Measurements from ENCODE around the gene SLC35B2.

SLC35B2 gene, protein sequence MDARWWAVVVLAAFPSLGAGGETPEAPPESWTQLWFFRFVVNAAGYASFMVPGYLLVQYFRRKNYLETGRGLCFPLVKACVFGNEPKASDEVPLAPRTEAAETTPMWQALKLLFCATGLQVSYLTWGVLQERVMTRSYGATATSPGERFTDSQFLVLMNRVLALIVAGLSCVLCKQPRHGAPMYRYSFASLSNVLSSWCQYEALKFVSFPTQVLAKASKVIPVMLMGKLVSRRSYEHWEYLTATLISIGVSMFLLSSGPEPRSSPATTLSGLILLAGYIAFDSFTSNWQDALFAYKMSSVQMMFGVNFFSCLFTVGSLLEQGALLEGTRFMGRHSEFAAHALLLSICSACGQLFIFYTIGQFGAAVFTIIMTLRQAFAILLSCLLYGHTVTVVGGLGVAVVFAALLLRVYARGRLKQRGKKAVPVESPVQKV

DNA sequence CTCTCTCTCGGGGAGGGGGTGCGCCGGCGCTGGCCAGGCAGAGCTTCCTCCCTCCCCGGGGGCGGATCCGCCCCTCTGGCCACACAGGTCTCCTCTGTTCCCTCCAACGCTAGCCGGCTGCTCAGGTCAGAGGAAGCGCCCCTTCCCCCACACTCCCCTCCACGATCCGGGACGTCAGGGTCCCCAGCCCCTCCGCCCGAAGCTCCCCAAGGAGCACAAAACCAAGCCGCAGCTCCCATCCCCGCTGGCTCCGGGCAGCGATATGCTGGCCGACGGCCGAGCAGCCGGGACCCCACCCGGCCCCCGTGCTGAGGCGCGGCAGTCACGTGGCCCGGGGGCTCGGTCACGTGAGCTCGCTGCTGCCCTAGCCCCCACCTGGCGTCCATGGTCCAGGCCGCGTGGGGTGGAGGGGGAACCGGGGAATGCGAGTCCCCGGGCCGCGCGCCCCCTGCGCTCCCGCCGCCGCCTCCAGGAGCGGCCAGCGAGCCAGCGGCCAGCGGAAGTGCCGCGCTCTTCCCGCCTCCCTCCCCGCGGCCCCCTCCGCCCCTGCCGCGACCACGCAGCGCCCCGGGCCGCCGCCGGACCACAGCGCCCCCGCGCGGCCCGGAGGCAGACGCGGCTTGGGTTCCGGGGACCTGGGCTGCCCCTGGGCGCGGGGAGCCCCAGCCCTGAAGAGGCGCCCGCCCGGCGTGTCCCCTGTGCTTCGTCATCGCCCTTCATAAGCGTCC, at the start of gene SLC35B2:
TSS of gene SLC35B2 (minus strand) at position 504 of the 728 bp plus-strand sequence. CDS start at position 386, 118 bp downstream.
- DNase-seq (ENCODE audit: low read depth in 2 of 2) = peak; percentile 54 to 61

DNA sequence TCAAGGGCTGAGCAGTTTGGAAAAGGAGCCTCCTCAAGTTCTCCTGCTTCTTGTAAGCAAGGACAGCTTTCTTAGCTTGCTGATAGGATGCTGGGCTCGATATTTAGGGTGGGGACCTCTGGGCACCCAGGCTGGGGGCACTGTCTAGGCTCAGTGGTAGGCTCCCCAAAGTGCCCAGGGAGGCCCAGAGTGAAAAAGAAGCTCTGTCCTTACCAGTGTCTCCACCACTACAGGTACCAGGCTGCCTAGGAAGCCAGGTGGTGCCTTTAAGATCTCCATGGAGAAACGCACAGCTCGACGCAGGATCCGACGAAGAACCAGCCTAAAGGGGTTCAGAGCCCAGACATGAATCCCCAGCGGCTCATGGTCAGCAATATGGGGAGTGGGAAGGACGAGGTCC, 49.4 kb upstream of the SLC35B2 start:
- DNase-seq (ENCODE audit: low read depth in 2 of 2) = no peak

DNA sequence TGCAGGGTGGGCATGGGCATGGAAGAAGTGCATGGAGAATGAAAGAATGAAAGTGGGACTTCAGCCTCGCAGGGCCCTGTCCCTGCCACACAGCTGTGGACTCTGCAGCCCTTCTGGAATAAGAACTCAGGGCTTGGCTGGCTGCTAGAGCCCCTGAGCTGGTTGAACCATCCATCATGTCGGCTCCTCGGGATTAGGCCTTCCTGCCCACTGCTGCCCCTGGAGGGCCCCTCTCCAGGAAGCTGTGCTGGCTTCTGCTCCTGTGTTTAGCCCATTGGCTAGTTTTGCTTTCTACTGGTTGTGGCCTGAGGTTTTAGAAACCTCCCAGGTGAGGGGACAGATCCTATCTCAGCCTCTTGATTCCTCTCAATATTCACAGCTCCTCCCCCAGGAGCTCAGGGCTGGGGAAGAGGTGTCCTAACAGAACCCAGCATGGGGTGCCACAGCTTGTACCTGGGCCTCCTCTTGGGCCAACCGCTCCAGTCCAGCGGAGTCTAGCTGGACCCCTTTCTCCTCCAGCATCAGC, 47.9 kb upstream of the SLC35B2 start:
- no peak for DNase-seq (ENCODE audit: low read depth in 2 of 2)

DNA sequence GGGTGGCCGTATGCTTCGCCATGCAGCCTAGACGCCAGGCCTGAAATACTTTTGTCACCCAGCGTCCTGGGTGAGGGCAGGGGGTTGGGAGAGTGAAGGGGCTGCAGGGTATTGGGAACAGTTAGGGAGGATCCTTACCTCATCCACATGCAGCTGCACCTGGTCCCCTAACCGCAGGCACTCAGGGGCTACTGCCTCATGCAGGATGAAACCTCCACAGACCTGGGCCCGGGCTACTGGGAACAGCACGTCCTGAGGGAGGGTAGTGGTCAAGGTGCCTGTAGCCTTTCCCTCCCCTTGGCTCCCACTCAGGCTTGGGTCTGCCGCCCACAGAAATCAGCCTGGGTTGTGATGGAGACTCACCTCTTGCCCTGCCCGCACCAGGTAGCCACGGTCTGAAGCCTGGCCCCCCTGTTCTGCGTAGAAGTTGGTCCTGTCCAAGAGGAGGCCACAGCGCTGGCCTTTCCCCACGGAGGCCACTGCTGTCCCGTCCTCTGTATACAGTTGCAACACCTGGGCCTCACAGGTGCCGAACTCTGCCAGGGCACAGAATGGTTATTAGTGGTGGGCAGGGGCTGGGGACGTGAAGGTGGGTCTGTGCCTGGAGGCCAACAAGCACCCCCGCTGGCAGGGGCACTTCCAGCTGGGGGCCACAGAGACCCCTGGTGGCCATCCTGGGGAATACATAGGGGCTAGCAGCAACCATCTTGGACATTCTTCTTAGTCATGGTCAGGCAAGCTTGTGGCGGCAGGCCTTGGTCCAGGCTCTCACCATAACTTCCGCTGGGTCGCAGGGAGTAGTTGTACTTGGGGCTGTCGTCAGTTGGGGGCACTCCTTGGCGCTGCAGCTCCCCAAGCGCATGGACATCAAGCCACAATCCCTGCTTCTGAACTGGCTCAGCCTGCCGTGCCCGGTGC, 47.2 kb upstream of the SLC35B2 start:
- peak in 1 of 2 donors; percentile 16 for DNase-seq (ENCODE audit: low read depth in 2 of 2)

DNA sequence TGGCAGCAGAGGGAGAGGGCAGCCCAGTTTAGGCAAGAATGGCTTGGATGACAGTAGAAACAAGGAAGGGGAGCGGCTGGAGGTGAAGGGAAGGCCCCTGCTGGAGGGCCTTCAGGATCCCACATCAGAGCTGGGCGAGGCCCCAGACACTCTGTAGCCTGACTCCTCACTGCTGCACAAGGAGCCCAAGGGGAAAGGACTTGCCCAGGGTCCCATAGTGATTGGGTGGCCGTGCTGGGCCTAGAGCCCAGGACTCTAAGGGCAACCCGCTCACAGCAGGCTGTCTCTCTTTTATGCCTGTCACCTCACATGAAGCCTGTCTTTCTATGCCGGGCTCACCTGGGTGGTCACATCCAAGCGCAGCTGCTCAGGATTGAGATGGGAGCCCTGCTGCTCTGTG, 46.5 kb upstream of the SLC35B2 start:
- DNase-seq (ENCODE audit: low read depth in 2 of 2) = no peak

DNA sequence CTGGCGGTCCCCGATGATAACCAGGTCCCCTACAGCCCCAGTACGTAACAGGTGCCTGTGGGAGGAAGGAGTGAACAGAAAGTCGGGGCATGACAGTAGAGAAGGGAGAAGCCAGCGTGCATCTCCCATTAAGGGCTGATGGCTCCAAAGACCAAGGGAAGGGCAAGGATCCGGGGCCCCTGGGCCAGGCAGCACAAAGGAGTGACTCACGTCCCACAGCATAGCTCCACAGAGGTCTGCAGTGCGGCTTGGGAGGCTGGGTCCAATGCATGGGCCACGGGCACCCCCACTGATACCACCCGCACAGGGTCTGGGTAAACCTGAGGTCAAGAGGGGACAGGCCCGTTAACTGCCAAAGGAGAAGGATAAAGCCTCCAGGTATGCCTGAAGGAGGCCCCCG, 45.5 kb upstream of the SLC35B2 start:
- no peak for DNase-seq (ENCODE audit: low read depth in 2 of 2)

DNA sequence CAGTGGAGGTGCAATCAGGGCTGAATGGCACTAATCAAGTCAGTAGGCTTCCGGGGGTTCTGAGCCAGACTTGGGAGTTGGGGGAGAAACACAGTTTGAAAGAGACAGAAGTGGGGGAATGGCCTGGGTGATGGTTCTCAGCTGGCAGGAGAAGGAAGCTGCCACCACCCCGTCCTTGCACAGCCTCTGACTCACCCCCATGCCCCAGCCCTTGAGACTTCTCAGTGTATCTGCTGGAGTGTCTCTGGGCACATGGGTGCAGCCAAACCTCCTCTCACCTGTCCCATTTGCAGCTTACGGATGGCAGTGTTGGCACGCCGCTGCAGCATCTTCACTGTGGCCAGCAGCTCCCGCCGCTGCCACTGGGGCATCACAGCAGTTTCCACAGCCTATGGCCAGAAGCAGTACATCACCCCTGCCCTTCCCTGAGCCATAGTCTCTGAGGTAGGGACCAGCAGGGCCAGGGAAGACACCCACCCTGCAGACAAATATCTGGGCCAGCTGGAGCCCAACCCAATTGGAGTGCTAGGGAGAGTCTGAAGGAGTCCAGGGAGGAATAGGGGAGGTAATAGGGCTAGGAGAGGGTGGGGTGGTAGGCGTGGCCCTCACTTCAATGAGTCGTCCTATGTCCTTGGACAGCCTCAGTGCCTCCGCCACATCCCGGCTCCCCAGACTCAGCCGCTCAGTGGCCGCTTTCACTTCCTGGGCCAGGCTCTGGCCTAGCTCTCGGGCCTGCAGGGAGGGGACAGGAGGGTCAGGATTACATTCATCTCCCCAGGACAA, 44.6 kb upstream of the SLC35B2 start:
- DNase-seq (ENCODE audit: low read depth in 2 of 2) = no peak

DNA sequence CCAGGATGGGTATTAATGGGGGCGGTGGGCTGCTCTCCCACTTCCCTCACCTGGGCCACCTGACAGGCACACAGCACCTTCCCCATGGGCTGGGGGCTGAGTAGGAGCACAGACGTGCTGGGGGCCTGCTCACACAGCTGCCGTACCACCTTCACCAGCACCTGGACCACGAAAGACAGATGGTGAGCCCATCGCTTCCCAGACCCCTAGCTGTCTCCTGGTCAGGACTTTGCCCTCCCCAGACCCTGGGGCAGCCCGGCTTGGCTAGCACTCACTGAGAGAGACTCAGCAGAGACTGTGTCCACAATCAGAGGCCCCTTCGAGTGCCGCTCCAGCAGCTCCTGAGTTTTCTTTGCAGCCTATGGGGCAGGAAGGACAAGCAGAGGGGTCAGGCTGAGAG, 43.8 kb upstream of the SLC35B2 start:
- DNase-seq (ENCODE audit: low read depth in 2 of 2) = no peak

DNA sequence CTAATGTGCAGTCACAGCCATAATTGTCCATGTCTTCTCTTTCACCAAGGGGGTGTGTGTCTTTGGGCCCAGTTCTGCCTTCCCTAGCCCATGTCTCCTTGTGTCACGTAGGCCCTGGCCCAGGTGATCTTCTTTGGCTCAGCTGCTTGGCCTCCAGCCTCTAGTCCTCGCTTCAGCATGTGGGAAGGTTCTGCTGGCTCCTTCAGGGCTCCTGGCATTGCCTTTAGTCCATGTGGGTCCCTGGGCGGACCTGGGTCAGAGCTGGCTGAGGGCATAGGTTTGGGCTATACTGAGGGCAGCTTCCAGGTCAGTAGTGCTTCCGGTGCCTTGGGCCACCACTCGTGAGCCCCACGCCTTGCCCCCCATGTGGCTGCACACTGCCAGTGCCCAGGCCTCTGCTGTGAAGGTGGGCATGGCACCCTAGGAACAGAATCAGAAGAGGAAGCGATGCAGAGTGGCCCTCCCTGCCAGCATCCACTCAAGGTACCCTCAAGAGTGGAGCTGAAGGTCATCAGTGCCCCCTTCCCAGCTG, 43.0 kb upstream of the SLC35B2 start:
- DNase-seq (ENCODE audit: low read depth in 2 of 2) = no peak

DNA sequence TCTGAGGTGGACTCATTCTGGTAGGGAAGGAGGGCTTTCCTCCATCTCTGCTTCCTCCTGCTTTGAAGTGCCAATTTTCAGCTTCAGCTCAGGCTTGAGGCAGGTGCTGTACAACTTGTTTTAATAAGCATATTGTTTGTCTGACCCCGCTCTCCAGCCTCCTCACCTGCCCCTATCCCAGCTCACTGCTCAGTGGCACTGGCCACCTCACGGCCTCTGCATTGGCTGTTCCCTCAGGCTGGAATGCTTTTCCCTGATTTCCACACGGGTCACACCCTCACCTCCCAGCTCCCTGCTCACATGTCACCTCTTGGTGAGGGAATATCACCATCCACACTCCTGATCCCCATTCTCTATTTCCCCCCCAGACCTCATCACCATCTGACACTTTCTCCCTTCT, 41.5 kb upstream of the SLC35B2 start:
- DNase-seq (ENCODE audit: low read depth in 2 of 2) = no peak

DNA sequence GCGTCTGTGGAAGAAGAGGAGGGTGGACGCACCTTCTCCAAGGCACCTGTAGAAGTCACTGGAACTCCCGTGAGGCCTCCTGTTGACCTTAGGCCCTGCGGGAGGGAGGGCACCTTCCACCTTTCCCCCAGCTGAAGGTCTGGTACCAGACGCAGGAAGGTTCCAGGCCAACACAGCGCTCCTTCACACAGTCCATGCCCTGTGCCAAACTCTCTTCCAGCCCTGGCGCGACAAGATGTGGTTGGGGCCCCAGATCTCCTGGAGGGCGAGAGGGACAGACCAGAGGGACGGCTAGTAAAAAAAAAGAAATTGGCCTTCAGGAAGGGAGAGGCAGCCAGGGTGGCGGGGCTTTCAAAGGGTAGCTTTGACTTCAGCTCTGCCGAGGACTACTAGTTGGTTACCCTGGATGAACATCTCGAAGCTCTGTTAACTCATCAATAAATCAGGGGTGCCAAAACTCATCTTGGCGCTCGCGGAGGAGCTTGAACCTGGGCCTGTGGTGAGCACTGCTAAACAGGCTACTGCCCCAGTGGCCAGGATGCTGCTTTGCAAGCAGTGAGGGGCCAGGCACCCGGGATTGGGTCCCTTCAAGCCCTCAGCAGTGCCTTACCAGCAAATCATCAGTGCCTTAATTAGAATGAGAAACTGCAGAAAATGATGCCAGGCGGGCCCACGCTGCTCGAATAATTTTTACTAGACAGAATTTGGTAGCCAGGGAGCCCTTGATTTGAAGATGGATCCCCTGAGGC, 40.9 kb upstream of the SLC35B2 start:
- no peak for DNase-seq (ENCODE audit: low read depth in 2 of 2)

DNA sequence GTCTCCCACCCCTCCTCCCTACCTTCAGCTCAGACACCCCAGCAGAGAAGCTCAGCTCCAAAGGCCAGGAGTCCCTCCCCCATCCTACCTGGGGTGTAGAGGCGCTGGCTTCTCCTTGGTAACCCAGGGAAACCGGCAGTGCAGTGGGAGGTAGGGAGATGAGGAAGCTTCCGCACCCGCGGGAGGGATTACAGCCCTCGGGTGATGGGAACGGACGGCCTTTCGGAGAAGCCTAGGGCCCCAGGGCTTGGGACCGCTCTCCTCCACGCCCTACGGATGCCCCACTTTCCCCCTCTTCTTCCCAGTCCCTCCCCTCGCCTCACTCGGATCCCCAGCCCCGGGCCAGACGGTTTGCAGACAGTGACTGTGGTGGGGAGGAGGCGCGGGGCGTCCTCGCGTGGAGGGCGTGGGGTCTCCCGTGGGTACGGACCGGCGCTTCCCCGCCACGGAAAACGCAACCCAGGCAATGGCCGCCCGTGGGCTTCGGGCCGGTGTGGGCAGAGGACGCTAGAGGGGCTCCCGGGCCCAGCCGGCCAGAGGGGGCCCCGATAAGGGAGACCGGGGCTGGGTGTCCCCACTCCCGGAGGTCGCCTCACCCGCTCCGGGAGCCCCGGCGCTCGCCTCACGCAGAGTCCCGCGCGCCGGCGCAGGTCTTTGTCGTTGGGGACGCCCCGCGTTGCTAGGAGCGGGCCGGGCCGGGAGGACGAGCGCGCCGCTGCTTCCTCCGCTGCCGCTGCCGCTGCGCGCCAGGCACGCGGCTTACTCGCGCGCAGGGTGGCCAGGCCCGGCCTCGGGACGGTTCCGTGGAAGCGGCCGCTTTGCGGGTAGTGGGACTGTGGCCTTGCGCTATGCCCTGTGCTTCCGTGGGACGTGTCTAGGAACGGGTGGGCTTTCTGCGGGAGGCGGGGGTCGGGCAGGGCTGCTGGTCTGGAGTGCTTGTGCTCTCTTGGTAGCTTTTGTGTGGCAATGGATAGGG, 40.0 kb upstream of the SLC35B2 start:
- peak; percentile 27 to 31 for DNase-seq (ENCODE audit: low read depth in 2 of 2)

DNA sequence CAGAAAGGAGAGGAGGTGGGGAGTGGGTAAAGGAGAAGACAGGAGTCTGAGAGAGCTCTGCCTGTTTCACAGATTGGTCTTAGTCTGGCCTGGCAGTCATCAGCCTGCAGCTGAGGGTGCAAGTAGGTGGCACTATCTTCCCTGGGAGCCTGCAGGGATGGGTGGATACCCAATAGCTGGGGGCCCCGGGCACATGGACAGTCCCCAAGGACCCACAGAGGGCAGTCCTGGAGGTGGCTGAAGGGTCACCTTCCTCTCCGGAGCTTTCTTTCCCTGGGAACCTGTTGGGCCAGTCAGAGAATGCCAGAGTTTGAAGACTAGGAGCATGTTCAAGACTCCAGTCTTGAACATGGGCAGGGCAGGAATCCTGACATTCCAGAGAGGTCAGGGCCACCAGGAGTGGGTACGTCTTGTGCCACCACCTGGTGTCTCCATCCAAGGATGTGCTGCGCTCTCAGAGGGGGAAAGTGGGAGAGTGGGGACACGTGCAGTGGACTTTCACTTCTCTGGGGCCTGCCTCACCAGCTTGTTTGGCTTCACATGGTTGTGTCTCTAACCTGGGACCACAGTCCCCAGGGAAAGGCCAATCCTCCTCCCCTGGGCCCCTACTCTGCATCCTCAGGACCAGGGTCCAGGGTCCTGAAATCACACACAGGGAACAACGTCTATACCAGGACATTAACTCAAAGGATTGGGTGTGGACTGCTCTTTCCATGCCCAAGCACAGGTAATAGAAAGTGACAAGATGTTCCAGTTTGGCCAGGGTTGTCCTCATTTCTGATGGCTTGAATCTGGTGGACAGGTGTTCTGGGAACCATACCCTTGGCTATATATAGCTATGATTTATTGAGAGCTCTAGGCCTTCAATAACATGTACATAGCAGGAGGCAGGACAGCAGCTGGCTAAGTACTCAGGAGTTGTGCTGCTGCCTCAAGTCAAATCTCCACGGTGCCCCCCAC, 37.8 kb upstream of the SLC35B2 start:
- no peak for DNase-seq (ENCODE audit: low read depth in 2 of 2)

DNA sequence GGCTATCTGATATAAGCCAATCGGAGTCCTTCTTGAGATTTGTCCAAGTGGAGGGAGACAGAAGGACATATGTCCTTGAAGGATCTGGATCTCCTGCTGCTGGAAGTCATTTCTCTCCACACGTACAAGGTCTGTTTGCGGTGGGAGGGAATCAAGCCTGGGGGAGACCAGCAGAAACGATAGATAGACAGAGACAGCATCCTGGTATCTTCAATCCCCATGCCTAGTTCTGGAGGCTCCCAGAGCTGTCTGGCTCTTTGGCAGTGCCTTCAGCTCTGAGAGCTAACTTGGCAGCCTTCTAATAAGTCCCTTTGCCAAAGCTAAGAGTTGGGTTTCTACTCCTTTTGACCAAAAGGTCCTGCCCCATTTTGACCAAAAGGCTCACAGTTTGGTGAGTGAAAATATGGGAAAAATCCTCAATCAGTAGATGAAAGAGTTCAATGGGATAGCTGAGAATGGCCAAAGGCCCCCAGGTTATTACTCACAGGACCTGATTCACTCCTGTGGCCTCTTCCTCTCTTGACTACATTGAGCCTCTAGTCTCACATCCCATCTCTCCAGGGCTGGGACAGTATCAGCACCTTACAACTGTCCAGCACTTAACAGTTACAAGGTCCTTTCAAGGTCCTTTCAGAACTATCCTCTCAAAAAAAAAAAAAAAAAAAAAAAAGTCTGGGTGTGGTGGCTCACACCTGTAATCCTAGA, 35.5 kb upstream of the SLC35B2 start:
- DNase-seq (ENCODE audit: low read depth in 2 of 2) = no peak

DNA sequence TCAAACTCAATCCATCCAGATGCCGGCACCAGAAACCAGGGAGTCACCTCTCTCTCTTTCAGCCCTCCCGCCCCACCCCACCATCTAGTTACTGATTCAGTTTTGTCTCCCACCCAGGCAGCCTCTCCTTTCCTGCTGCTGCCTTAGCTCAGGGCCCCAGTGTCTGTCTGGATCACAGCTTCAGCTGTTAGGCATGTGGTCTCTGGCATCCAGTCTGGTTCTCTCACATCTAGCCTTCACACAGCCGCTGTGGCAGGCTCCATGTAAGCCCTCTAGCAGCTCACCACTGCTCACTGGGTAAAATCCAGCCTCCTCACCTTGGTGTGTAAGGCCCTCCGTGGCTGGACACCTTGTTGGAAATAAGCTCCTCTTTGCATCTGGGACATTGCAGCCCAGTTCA, 34.5 kb upstream of the SLC35B2 start:
- DNase-seq (ENCODE audit: low read depth in 2 of 2) = no peak

DNA sequence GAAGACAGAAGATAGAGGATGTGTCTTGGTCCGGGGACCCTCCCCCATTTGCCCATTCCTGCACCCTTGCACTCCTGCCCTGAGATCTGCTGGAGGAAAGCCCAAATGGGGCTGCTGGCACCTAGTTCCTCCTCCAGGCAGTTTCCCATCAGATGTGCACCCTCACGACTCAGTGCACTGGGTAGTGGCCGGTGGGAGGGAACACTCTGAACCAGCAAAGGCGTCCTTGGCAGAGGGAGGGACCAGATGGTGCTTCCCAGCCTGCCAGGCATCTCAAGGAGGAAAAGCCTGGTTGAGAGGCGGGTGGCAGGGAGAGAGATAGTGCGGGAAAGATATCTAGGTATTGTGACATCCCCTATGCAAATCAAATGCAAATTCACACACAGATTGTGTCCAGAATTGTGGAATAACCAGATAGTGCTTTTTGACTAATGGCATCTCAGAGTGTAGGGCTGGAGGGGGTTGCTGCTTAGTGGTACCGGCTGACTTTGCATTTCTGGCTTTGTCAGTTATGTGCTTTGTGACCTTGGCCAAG, 32.5 kb upstream of the SLC35B2 start:
- no peak for DNase-seq (ENCODE audit: low read depth in 2 of 2)

DNA sequence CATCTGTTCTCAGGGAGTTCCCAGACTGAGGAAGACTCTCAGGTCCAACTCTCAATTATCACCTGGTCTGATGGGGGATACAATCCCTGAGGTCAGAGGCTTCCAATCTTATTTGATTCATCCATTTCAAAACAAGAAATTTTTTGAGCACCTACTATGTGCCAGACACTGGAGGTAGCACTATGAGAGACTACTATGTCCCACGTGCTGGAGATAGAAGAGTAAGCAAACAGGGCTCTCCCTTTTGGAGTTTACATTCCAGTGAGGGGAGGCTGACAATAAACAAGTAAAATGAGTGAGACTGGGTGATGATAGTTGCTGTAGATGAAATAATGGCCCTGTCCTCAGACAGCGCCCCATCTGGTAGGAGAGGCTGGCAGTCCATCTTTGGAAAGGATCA, 29.4 kb upstream of the SLC35B2 start:
- no peak for DNase-seq (ENCODE audit: low read depth in 2 of 2)

All from stimulated activated CD8-positive, alpha-beta memory T cell treated with anti-CD3 and anti-CD28 coated beads, Interleukin-2, amount 100 ng/mL, for 48 hours (primary cell).